NB4 (cell line): Measurements from ENCODE around the gene CDH4.

Source experiments
- MYC ChIP-seq: IDR thresholded peaks from 2 replicates; pipeline ENCODE4 v1.6.1; 2011; ENCODE audit warnings: low read depth, low read length
- POLR2A ChIP-seq: IDR thresholded peaks from 2 replicates; pipeline ENCODE4 v1.6.1; 2011; ENCODE audit warnings: mild to moderate bottlenecking; ENCODE audit not compliant: insufficient read length; ENCODE audit errors: extremely low read depth
- TF ChIP-seq, protein P1 (sequence below): IDR thresholded peaks from one replicate; pipeline ENCODE4 v1.5.1; 2012; ENCODE audit warnings: low read depth, low read length

DNA sequence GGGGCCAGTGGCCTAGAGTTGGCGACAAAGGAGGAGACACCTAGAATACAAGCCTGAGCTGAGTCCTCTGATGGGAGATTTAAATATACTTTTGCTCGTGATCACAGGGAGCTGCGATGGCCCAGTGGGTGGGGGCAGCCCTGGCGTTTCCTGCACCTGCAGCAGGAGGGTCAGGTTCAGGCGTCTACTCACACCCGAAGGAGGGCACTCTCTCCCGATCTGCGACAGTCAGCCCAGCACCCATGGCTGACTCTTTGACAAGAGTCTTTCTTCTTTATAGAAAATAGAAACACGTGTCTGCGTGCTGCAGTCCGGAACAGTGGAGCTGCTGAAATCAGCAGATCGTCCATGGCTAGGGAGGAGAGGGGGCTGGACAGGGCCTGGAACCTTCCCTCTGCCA is 338.2 kb downstream of the CDH4 start:
- TF ChIP-seq, protein P1, sequence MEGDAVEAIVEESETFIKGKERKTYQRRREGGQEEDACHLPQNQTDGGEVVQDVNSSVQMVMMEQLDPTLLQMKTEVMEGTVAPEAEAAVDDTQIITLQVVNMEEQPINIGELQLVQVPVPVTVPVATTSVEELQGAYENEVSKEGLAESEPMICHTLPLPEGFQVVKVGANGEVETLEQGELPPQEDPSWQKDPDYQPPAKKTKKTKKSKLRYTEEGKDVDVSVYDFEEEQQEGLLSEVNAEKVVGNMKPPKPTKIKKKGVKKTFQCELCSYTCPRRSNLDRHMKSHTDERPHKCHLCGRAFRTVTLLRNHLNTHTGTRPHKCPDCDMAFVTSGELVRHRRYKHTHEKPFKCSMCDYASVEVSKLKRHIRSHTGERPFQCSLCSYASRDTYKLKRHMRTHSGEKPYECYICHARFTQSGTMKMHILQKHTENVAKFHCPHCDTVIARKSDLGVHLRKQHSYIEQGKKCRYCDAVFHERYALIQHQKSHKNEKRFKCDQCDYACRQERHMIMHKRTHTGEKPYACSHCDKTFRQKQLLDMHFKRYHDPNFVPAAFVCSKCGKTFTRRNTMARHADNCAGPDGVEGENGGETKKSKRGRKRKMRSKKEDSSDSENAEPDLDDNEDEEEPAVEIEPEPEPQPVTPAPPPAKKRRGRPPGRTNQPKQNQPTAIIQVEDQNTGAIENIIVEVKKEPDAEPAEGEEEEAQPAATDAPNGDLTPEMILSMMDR, result no peak
- TF ChIP-seq POLR2A (no peak), MYC (no peak)
